ENCODE measurements around the gene ROR2. TPM values are rescaled to one million over a fixed set of nuclear protein-coding genes. Genes with fewer than 3 reads are reported as not detected.

Gene ROR2
- total RNA-seq, 4 donors from 2014 or later: 9.5 to 17.7 (median 15.9) TPM

GRCh38 chr9:91907484-91908292, 42.3 kb downstream of the ROR2 start:
- H3K36me3 ChIP-seq: no peaks in the 10 kb centered on the region
- 83 to 84% methylated on average over 8 of the region's 8 CpGs for WGBS, 2 donors
- no peak overlapping the region for H3K4me3 ChIP-seq (replicated peaks in 1 of 3)
- H3K9me3 ChIP-seq: no peaks in the 10 kb centered on the region
- H3K27me3 ChIP-seq: no peaks in the 10 kb centered on the region
- H3K4me1 ChIP-seq: peaks cover under 1 to 21% of the 10 kb centered on the region in 2 donors
- TF ChIP-seq CTCF (IDR thresholded peaks at IDR 0.05) (no peak), POLR2A (IDR thresholded peaks at IDR 0.05) (no peak)
- intact Hi-C loops (cut with DNase I): no loop called here
- H3K27ac ChIP-seq: no peak overlapping the region
- DNase-seq: no peak

- Histone ChIP-seq H3K27me3 (no peaks in the 10 kb centered on the region), H3K4me1 (peaks cover 13 to 29% of the 10 kb centered on the region in 2 donors), H3K9me3 (no peaks in the 10 kb centered on the region), H3K27ac (no peak overlapping the region), H3K4me3 (replicated peaks in 1 of 3) (no peak overlapping the region), H3K36me3 (no peaks in the 10 kb centered on the region)
- no peak for TF ChIP-seq POLR2A (IDR thresholded peaks at IDR 0.05)
- no peak for TF ChIP-seq CTCF (IDR thresholded peaks at IDR 0.05)
- 66 to 77% methylated on average over 11 of the region's 11 CpGs for WGBS, 2 donors
- no peak for DNase-seq
- intact Hi-C loops (cut with DNase I): no loop called here
These were observed 44.0 kb downstream of the ROR2 start for GRCh38 chr9:91905991-91906469.

GRCh38 chr9:91905237-91905650, 44.8 kb downstream of the ROR2 start:
- Histone ChIP-seq H3K27ac (no peak overlapping the region), H3K27me3 (no peaks in the 10 kb centered on the region), H3K9me3 (no peaks in the 10 kb centered on the region), H3K4me1 (peaks cover 21 to 36% of the 10 kb centered on the region in 2 donors), H3K4me3 (replicated peaks in 1 of 3) (no peak overlapping the region), H3K36me3 (no peaks in the 10 kb centered on the region)
- TF ChIP-seq CTCF (IDR thresholded peaks at IDR 0.05) (no peak), POLR2A (IDR thresholded peaks at IDR 0.05) (no peak)
- 97 to 100% methylated on average over 1 of the region's 1 CpG for WGBS, 2 donors
- intact Hi-C loops (cut with DNase I): no loop called here
- DNase-seq: no peak

GRCh38 chr9:91904588-91905236, 45.3 kb downstream of the ROR2 start:
- Histone ChIP-seq H3K36me3 (no peaks in the 10 kb centered on the region), H3K4me3 (replicated peaks in 1 of 3) (no peak overlapping the region), H3K27ac (no peak overlapping the region), H3K27me3 (no peaks in the 10 kb centered on the region), H3K4me1 (peaks cover 24 to 41% of the 10 kb centered on the region in 2 donors), H3K9me3 (no peaks in the 10 kb centered on the region)
- WGBS, 2 donors: 68 to 82% methylated on average over 9 of the region's 10 CpGs
- TF ChIP-seq POLR2A (IDR thresholded peaks at IDR 0.05) (no peak), CTCF (IDR thresholded peaks at IDR 0.05) (no peak)
- intact Hi-C loops (cut with DNase I): no loop called here
- peak; percentile 52 to 64 for DNase-seq

Data from thyroid gland (tissue), 4 donors.